HG03378 (cell line): ENCODE measurements around the gene PTPRD.
"Not testable (repeated sequence)": the region's sequence is repeated elsewhere in the genome, so short reads cannot be mapped to it uniquely, and the experiment has no call there.

Experiments used
- ATAC-seq: cut with Tn5 transposase; IDR thresholded peaks from one replicate; pipeline ENCODE4 v1.9.1; 2021; ENCODE audit warnings: mild to moderate bottlenecking, moderate library complexity; ENCODE audit not compliant: unreplicated experiment

The PTPRD gene

DNA sequence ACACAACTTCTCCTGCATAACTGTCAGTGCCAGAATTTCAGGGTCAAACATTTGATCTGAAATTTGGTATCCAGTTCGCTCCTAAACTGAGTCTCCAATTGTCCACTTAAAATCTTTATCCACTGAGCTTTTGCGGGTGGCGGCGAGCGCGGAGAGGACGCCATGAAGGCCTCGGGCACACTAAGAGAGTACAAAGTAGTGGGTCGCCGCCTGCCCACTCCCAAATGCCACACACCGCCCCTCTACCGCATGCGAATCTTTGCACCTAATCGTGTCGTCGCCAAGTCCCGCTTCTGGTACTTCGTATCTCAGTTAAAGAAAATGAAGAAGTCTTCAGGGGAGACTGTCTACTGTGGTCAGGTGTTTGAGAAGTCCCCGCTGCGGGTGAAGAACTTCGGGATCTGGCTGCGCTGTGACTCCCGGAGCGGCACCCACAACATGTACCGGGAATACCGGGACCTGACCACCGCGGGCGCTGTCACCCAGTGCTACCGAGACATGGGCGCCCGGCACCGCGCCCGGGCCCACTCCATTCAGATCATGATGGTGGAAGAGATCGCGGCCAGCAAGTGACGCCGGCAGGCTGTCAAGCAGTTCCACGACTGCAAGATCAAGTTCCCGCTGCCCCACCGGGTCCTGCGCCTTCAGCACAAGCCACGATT, 1899.5 kb downstream of the PTPRD start:
- no peak for ATAC-seq

- ATAC-seq = no peak
These were observed 1903.1 kb downstream of the PTPRD start for GRCh38 chr9:8709731-8710130.

- no peak for ATAC-seq
These were observed 1904.1 kb downstream of the PTPRD start for GRCh38 chr9:8708728-8709127.

GRCh38 chr9:8706998-8707397, 1905.8 kb downstream of the PTPRD start:
- no peak for ATAC-seq

DNA sequence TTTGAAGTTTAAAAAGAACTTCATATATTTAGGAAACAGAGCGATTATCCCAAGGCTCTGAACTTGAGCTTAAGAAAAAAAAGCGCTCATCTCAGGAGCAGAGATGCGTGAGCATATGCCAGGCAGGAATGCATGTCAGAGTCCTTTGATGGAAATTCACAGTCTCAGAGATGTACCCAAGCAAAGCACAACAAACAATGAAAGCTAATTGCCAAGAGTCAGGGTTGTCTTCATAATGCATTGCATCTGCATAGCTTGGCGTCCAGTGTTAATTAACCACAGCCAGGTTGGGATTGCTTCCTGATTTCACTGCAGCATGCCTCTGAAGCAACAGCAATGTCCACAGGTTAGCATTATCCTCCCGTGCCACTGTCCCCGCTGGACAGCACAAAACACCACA, 1906.3 kb downstream of the PTPRD start:
- no peak for ATAC-seq

- ATAC-seq = no peak
These were observed 1906.9 kb downstream of the PTPRD start for GRCh38 chr9:8705861-8706260.

- ATAC-seq = no peak
These were observed 1908.9 kb downstream of the PTPRD start for GRCh38 chr9:8703904-8704303.

GRCh38 chr9:8701904-8702303, 1910.9 kb downstream of the PTPRD start:
- ATAC-seq = no peak

DNA sequence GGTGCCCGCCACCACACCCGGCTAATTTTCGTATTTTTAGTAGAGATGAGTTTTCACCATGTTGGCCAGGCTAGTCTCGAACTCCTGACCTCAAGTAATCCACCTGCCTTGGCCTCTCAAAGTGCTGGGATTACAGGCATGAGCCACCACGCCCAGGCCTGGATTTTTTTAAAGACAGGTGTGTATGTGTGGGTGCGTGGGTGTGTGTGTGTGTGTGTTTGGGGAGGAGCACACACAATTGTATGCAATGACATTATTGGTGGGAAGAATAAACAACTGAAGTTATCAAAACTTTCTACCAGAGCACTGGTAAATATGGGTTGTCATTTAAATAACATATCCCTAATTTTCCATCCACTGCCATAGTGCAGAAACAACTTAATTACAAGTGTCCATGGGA, 1915.2 kb downstream of the PTPRD start:
- not testable (repeated sequence) for ATAC-seq

- ATAC-seq = no peak
These were observed 1916.3 kb downstream of the PTPRD start for GRCh38 chr9:8696516-8696915.

- ATAC-seq = no peak
These were observed 1917.7 kb downstream of the PTPRD start for GRCh38 chr9:8694983-8695588.

DNA sequence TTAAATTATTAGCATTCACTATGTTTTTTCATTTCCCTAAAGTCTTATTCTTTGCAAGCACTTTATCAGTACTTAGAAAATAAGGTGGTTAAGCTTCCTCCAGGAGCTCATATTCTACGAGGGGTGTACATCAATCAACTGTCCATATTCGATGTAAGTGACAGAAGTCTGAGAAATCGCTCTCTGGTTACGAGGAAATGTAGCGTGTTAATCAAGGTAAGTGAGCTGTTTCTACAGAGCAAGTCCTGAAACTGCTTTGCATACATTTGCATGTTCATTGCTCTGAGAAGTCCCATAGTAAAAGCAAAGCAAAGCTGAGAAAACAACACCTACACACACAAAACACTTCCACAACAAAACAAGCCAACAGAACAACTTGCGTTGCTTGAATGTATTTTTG, 1919.3 kb downstream of the PTPRD start:
- no peak for ATAC-seq

GRCh38 chr9:8686516-8686915, 1926.3 kb downstream of the PTPRD start:
- no peak for ATAC-seq

GRCh38 chr9:8685825-8686224, 1927.0 kb downstream of the PTPRD start:
- ATAC-seq = no peak

DNA sequence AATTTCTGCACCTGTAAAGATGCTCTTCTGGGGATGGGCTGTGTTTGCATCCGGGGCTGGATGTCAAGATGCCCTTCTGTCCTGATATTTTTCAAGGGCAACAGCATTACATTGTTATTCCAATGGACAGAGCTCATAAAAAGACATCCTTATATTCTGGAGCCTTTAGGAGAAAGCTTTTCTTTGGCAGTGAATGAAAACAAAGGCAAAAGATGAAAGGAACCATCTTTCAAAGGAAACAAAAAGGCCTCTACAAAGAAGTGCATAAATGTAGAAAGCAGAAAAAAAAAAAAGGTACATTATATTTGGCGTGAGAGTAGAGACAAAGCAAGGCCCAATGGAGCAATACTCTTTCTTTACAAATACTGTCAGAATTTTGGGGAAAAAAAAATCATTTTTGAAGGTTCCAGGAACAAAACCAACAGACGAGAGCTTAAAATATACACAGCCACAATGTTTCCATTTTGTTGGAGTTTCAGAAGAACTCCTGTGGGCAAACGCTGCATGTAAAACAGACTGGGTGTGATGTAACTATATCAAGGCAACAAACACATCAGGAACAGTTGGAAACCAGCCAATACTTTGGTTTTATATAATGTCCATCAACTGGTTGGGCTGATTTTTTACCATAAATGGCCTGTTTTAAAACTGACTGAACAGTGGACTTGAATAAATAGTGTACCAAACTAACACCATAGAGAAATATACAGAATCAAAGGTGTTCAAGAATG, 1927.7 kb downstream of the PTPRD start:
- no peak for ATAC-seq

DNA sequence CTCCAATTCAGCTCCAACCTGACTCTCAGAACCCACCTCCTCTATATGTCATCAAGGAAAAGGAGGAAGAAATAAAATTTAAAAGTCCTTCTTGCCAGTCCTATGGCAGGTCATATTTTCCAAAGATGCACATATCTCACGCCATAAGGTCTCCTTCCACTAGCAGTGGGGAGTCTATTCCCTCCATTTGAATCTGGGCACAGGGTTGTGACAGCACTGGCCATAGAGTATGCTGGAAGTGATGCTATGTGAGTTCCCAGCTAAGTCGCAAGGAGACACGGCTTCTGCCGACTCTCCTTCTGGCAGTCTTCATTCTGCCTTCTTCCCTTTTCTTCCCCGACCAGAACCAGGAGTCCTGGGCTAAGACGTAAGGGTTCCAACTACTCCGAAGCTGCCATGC, 1929.3 kb downstream of the PTPRD start:
- ATAC-seq = no peak

GRCh38 chr9:8680658-8681057, 1932.1 kb downstream of the PTPRD start:
- no peak for ATAC-seq

- no peak for ATAC-seq
These were observed 1932.6 kb downstream of the PTPRD start for GRCh38 chr9:8680157-8680556.

GRCh38 chr9:8679371-8679822, 1933.4 kb downstream of the PTPRD start:
- no peak for ATAC-seq

- ATAC-seq = no peak
These were observed 1935.1 kb downstream of the PTPRD start for GRCh38 chr9:8677741-8678140.

DNA sequence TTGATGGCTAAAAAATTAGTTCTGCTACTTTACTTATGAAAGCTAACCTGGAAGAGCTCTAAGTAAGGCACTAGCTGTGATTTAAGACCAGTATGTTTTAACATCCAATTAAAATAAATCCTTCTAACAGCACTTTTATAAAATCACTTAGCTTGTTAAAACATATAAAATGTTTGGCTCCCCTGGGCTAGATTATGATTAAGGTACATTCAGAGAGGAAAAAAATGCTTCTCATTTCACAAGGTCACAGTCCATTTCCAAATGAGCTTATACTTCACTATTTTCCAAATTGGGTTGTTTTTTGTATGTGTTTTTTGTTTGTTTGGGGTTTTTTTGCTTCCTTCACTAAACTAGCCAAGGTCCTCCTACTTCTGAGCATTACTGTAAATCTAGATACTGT, 1938.3 kb downstream of the PTPRD start:
- ATAC-seq = no peak

GRCh38 chr9:8673830-8674229, 1939.0 kb downstream of the PTPRD start:
- no peak for ATAC-seq
